ENCODE measurements around the gene PRDM16.

The PRDM16 gene

DNA sequence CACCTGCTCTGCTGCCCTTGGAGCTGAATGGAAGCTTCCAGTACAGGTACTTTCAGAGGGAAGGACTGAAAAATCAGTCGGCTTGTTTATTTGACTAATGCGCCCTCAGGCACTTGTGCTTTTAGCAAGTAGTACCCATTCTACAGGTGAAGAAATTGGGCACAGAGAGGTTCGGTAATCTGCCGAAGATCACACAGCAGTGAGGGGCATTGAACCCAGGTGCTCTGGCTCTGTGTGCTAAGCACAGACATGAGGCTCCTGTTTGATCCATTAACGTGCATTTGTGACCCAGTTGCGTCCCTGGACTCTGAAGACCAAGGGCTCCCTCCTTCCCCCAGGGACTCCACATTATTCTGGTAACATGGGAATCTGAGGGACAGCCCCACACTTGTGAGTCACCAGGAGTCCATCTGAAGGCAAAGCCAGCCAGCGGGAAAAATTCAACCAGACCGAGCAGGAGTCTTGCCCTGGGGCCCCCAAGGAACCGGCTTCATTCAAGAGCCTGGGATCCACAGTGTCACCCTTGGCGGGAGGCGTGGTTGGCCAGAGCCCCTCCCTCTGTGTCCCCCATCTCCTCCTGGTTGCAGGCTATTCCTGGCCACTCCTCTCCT, 193.1 kb downstream of the PRDM16 start:
- DNase-seq (ENCODE audit: low spot score) = no peak

DNA sequence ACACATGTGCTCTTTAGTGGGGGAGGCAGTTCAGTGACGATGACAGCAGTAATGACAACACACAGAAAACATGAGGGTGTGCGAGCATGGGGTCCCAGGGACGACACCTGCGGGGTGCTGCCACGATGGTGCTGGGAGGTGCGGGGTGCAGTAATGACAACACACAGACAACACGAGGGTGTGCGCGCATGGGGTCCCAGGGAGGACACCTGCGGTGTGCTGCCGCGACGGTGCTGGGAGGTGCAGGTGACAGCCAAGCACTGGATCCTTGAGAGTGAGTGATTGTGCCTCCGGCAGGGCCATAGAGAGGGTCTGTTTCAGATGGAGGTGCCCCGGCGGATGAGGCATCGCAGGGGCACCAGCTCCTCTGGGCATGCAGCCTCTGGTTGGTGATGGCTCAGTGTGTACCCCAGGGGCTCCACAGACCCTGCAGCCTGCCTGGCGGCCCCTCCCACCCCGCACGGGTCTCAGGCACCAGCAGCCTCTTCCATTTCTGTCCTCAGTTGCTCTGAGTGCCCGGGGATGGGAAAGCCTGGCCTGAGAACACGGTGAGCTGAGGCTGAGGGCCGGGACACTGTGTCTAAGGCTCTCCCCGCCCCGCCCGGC, 193.8 kb downstream of the PRDM16 start:
- DNase-seq (ENCODE audit: low spot score) = no peak

DNA sequence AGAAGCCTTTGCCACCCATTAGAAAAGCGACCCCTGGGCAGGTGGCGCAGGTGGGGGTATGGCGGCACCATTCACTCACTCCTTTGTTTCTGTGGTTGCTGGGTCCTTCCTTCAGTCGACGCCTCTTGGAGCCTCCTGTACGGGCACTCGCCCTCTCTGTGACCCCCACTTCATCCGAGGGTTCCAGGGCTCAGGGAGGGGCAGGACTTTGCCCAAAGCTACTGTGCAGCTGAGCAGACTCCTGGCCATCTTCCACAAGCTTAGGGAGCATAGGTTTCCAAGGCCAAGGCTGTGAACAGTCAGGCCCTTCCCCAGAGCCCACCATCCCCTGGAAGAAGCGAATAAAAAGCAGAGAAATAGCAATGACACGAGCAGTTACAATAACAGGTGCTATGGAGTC, 194.8 kb downstream of the PRDM16 start:
- DNase-seq (ENCODE audit: low spot score) = no peak

DNA sequence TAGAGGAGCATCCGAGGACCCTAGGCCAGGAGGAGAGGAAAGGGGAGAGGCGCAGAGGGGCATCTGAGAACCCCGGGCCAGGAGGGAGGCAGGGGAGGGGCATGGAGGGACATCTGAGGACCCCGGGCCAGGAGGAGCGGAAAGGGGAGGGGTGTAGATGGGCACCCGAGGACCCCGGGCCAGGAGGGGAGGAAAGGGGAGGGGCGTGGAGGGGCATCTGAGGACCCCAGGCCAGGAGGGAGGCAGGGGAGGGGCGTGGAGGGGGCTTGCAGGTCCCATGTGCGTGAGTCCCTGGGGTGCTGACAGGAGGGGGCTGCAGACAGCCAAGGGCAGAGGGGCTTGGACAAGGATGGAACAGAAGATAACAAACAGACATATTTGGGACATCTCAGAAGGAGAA, 195.5 kb downstream of the PRDM16 start:
- DNase-seq (ENCODE audit: low spot score) = no peak

DNA sequence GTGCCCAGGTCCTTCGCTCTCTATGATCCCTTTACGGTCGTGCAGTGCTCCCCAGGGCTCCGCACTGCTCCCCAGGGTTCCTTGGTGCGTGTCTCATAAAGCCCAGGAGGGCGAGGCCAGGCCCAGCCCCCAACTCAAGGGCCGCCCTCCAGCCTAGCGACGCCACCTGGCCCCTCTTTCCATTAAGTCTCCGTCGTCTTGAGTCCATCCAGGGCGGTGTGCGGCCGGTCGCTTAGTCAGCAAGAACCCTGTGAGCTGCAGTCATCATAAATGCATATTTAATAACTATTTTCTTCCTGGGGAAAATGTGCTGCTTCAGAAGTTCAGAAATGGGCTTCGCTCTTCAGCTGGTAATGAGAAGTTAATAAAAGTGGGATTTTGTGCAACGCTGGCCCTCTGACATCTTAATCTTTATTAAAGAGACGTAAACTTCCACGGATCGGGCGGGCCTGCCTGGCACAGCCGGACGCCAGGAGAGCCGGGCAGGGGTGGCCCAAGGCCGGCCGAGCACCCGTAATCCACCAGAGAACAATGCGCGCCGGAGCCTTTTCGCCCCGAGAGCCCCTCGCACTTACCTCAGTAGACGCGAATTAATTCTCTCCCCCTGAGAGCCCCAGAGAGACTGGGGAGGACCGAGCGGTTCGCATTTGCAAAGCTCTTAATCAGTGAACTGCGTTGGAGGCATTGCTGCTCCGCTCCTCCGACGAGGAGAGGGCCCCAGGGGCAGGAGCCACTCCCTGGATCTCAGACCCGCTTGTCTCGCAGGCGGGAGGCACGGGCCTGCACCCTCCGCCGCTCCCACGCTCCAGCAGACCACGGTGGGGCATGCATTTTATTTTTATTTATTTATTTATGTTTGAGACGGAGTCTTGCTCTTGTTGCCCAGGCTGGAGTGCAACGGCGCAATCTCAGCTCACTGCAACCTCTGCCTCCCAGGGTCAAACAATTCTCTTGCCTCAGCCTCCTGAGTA, 197.1 kb downstream of the PRDM16 start:
- DNase-seq (ENCODE audit: low spot score) = no peak

DNA sequence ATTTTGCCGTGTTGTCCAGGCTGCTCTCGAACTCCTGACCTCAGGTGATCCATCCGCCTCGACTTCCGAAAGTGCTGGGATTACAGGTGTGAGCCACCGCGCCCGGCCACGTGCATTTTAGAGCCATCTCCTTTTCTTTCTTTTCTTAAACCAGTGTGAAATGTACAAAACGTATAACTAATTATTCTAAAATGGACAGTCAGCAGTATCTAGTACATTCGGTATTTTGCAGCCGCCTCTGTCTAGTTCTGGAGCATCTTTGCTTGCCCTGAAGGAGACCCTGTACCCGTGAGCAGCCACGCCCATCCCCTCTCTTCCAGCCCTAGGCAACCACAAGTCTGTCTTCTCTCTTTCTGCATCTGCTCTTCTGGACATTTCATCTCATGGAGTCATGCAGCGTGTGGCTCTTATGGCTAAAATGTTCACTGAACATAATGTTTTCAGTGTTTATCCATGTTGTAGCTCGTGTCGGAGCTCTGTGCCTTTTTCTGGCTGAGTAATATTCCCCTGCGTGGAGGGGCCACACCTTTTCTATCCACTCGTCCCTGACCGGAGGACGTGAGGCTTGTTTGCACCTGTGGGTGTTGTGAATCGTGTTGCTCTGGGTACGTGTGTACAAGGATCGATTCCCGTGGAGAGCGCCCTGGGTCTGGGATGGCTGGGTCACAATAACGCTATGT, 198.0 kb downstream of the PRDM16 start:
- no peak for DNase-seq (ENCODE audit: low spot score)

DNA sequence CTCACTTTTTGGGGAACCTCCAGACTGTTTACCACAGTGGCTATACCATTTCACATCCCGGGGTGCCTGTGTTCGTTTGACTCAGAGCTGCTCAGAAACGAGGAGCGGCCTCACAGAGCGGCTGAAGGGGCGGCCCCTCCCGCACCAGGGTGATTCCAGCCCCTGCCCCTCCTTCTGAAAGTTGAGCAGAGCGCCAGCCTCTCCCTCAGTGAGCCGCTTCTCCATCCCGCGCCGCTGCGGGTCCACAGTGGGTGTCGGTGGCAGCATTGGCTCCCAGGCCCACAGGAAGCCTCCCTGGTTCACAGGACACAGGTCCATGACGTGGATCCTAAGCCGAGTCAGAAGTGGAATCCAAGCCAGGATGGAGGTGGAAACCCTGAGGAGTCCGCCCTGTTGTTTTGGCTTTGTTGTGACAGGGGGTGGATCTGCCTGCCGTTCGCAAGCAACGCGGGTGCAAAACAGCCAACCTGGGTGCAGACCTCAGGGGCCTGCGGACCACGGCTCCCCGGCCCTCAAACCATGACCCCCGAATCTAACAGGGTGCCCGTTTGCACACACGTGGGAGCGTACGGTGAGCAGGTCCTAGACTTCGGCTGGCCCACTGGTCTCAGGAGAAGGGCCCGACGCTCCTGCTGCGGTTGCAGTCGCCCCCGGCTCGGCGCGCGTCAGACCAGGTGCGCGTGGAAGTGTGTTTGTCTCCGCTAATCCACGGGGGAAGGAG, 198.7 kb downstream of the PRDM16 start:
- DNase-seq (ENCODE audit: low spot score) = no peak

DNA sequence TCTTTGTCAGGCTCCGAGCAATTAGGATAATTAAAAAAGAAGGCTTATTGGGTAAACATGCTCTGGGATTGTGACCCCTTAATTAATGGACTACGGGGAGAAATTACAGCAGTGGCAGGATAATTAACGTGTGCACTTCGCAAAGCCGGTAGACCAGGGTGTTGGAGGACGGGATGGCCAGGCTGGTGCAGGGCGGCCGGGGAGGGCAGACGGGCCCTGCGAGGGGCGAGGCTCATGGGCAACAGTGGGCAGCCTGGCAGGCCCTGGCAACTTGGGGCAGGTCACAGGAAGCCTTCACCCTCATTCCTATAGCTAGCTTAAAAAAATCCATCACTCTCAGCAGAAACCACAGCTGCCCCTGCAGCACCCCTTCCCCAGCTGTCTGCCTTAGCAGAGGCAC, 199.3 kb downstream of the PRDM16 start:
- no peak for DNase-seq (ENCODE audit: low spot score)

DNA sequence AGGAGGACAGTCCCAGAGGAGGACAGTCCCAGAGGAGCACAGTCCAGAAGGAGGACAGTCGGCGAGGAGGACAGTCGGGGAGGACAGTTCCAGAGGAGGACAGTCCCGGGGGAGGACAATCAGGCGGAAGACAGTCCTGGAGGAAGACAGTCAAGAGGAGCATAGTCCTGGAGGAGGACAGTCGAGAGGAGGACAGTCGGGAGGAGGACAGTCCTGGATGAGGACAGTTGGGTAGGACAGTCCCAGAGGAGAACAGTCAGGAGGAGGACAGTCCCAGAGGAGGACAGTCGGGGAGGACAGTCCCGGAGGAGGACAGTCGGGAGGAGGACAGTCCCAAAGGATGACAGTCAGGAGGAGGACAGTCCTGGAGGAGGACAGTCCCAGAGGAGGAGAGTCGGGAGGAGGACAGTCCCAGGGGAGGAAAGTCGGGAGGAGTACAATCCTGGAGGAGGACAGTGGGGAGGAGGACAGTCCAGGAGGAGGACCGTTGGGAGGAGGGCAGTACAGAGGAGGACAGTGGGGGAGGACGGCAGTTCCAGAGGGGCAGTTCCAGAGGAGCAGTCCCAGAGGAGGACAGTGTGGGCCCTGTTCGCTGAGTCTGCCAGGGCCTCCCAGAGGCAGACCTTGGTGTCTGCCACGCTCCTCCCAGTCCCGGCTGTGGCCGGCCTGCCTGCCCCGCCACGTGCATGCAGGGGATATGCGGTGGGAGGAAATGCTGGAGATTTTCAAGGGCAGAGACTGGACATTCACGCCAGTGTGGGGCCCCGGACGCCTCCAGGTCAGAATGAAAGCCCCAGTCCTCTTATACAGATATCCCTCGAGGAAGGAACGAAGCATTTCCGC, 201.6 kb downstream of the PRDM16 start:
- DNase-seq (ENCODE audit: low spot score) = no peak

DNA sequence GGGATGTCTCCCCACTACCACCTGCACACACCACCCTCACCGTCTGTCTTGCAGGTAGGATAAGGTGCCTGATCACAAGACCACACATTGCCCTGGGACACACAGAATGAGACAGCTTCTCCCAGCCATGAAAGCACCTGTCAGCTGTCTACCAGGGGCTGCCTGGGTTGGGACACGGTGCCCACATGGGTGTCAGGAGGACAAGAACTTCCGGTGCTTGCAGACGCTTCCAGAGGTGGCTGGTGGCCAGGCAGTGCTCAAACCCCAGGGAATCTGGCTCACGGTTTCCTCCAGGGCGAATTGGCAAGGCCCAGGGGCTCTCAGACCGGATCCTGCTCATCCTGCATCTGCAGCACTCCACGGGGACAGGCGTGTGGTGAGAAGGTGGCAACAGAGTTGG, 202.9 kb downstream of the PRDM16 start:
- no peak for DNase-seq (ENCODE audit: low spot score)

DNA sequence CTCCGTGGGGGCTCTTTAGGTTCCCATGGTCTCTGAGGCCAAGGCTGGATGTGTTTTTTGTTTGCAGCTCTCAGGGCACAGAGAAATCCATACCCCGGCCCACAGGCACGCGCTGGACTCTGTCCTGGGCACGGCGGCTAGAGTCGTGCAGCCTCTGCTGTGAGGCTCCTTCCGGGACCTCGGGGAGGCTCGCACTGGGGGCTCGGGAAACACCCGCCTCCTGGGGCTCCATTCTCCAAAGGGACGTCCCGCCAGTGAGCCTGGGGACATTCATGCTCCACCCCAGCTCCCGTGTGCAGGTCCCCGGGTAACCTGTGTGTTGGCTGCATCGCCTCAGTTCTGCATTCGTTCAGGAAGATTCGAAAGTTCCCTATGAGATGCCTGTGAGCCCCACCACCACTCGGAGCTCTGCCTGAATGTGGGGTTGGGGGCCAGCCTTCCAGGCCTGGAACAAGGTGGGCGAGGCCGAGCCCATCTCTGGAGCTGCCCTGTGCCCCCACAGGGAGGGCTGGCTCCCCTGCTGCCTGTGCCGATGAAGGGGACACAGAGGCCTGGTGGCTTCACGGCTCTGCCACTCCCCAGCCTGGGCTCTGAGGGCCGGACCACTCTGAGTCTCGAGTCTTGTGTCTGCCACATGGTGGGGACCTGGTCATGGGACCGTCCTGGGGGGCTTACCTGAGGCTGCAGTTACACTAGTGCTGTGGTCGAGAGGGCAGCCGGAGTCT, 203.5 kb downstream of the PRDM16 start:
- no peak for DNase-seq (ENCODE audit: low spot score)

DNA sequence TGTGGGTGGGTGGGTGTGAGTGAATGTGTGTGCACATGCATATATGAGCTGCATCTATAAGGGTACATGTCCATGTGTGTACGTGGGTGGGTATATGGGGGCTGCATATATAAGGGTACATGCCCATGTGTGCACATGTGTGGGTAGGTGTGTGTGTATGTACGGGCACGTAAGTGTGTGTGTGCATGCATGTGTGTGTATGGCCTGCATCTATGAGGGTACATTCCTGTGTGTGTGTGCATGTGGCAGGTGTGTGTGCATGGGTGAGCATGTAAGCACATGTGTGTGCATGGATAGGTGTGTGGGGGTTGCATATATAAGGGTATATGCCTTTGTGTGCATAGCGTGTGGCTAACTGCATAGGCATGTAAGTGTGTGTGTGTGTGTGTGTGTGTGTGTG, 204.4 kb downstream of the PRDM16 start:
- no peak for DNase-seq (ENCODE audit: low spot score)

DNA sequence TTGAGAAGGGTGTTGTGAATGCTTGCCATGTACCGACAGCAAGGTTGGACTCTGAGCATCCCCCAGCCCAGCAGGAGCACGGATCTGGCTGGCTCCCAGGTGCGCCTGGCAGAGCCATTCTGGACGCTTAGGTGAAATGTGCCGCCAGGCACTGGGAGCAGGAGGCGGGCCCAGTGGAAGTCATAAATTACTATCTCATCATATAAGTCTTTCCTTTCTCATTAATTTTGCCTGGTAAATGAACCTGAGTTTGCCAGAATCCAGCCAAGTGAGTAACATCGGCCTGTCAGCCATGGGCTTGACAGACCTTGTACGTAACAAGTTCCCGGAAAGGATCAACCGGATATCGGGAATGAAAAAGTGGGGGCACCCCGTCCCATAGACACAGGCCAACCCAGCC, 206.0 kb downstream of the PRDM16 start:
- no peak for DNase-seq (ENCODE audit: low spot score)

DNA sequence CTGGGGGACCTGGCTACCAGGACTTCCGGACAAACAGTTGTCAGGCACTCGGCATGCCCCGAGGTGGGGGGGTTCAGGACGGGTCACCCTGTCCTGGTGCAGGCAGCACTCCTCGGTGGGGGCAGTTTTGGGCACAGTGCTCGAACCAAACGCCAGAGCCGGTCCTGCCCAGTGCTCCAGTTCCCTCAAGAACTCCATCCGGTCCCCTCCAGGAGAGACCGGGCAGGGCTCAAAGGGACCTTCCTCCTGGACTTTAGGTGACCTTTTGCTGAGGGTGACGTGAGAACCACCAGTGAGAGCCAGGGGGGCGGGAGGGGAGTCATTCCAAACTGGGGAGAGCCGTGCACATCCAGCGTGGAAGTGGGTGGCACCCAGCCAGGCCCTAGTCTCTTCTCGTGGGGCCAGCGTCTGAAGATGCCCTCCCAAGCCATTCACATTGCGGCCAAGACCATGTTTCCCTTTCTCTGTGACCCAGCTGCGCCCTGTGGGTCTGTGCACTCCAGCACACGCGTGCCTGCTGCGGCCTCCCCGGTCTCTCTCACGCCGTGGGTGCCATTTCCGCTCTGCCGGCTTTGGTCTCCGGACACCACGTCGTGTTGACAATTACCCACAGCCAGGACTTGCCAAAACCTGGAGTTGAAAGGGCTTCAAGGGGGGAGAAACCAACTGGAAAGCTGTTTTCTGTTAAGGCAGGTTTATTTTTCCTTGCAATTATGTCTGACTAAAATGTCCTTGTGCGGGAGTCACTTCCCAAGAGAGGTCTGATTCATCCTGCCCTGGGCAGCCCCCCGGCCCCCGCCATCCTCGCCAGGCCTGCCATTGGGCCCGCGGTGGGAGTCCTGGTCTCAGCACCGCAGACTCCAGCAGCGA, 206.7 kb downstream of the PRDM16 start:
- no peak for DNase-seq (ENCODE audit: low spot score)

DNA sequence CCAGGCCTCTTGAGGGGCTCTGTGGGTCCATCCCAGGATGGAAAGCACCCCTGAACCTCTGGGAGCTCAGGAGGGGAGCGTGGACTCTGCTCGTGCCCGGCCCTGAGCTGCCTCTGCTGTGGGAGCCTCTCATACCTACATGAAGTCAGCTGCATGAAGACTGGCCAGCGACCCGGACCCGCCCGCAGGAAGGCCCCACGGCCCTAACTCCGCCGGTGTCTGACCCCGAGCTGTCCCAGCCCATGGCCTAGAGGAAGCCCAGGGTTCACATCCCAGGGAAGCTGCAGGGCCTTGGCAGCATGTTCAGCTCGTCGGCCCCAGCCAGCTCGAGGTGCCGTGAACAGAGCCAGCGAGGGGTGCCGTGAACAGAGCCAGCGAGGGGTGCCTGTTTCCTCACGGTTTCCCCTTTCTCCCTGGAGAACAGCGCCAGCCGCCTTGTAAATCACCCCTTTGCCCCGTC, 207.4 kb downstream of the PRDM16 start:
- no peak for DNase-seq (ENCODE audit: low spot score)

DNA sequence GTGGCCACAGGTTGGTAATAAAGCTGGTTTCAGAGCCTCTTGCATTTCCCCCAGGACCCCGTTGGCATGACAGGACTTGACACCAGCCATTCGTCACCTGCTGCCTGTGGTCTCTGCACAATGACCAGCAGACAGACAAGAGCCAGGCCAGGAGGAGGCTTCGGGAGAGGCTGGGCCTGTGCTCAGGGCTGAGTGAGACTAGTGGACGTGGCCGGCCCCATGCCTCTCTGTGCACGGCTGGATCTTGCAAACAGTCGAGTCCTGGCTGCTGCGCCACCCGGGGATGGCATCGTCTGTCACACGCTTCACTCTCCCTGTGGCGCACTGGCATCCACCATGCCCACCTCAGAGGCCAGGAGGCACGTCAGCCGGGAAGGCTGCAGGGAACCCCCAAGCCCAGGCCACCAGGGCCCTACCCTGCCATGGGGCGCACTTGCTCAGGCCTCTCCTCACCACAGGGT, 208.0 kb downstream of the PRDM16 start:
- DNase-seq (ENCODE audit: low spot score) = no peak

DNA sequence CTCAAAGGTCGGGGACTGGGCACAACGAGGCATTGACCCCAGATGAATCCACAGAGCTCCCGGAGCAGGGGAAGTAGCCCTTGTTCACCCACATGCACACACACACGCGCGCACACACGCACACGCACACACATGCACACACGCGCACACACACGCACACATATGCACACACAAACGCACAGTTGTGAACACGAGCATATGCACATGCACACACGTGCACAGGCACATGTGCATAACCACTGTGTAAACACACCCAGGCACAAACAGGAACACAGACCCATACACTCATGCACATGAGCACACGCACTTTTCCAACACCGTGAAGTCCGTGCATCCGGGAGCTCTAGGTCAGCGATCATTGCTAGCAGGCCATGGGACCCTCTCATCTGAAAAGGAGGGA, 208.6 kb downstream of the PRDM16 start:
- no peak for DNase-seq (ENCODE audit: low spot score)

DNA sequence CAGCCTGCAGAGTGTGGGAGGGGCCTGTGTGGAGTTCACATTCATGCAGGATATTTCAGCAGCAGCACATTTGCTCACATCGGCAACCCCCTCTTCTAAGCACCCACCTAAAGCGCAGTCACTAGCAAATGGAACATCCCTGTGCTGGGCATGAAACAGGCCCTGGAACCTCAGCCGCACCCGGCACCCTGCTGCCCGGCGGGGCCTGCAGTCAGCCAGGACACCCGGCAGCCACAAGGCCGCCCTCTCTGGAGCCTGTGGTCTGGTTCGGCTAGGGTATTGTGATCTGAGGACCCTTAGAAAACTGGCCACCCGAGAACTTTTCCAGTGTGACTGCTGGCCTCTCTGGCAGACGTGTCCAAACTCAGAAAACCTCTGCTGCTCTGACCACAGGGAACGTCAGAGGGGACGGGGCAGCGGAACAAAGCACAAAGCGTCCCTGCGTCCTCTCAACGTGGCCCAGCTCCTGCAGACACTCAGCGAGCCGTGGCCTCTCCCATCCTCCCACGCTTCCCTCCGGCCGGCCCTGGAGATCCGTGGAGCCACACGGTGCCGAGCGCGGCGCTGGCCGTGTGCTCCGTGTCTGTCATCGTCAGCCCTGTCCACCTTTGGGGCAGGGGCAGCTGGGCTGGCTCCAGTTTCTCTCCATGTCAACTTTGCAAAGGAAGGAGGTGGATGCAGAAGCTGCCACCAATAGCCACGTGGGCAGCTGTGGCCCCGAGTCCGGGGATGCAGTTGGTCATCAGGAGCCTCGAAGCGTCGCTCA, 209.6 kb downstream of the PRDM16 start:
- DNase-seq (ENCODE audit: low spot score) = no peak

DNA sequence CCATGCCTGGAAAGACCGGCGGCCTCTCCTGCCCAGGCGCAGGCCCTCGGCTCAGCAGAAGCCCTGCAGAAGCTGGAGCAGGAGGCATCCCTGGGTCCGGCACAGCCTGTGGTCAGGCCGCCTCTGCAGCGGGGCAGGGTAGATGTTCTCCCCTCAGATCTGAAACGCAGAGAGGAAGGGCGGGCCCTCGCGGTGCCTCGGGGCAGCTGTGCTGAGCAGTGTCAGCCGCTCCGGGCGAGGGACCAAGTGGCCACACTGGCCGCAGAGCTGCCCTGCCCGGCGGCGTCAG, 210.1 kb downstream of the PRDM16 start:
- no peak for DNase-seq (ENCODE audit: low spot score)
